Activated CD4-positive, alpha-beta T cell treated with anti-CD3 and anti-CD28 coated beads, Interleukin-2, amount 50 U/mL, for 24 hours (primary cell): ENCODE measurements around the gene SLC8A2.
"Not testable (repeated sequence)": the region's sequence is repeated elsewhere in the genome, so short reads cannot be mapped to it uniquely, and the experiment has no call there.

Experiments
- DNase-seq, 2 donors: peaks; one replicate each; pipeline ENCODE4 v3.0.0-alpha.2; 2020; ENCODE audit warnings: low read depth in 1 of 2, low spot score in 1 of 2

The SLC8A2 gene

GRCh38 chr19:47487551-47488515 is 16.1 kb upstream of the SLC8A2 start:
- no peak for DNase-seq

GRCh38 chr19:47486900-47487299 is 15.2 kb upstream of the SLC8A2 start:
- DNase-seq = no peak

GRCh38 chr19:47486220-47486619 is 14.5 kb upstream of the SLC8A2 start:
- not testable (repeated sequence) for DNase-seq

- DNase-seq = no peak
These were observed 13.5 kb upstream of the SLC8A2 start for GRCh38 chr19:47485210-47485609.

GRCh38 chr19:47483800-47484690 is 12.4 kb upstream of the SLC8A2 start, which contains the start of gene KPTN:
KPTN (minus strand) TSS chr19:47484219; CDS start chr19:47484160, 59 bp downstream.
- peak; percentile 86 to 87 for DNase-seq

GRCh38 chr19:47483200-47483599 is 11.5 kb upstream of the SLC8A2 start:
- no peak for DNase-seq

GRCh38 chr19:47481460-47482052 is 9.9 kb upstream of the SLC8A2 start:
- no peak for DNase-seq

GRCh38 chr19:47480658-47481057 is 9.0 kb upstream of the SLC8A2 start:
- no peak for DNase-seq

- no peak for DNase-seq
These were observed 8.2 kb upstream of the SLC8A2 start for GRCh38 chr19:47479701-47480503.

- DNase-seq = no peak
These were observed 4.8 kb upstream of the SLC8A2 start for GRCh38 chr19:47476438-47476972.

GRCh38 chr19:47475465-47475864 is 3.8 kb upstream of the SLC8A2 start:
- DNase-seq = no peak

GRCh38 chr19:47473336-47473735 is 1.6 kb upstream of the SLC8A2 start:
- no peak for DNase-seq

- no peak for DNase-seq
These were observed 336 bp downstream of the SLC8A2 start for GRCh38 chr19:47471381-47471732.

- DNase-seq = no peak
These were observed 1.1 kb downstream of the SLC8A2 start for GRCh38 chr19:47470447-47471195.

- DNase-seq = no peak
These were observed 2.0 kb downstream of the SLC8A2 start for GRCh38 chr19:47469719-47470118.

GRCh38 chr19:47469363-47469700 is 2.4 kb downstream of the SLC8A2 start:
- DNase-seq = no peak

- no peak for DNase-seq
These were observed 3.8 kb downstream of the SLC8A2 start for GRCh38 chr19:47467914-47468313.

GRCh38 chr19:47465957-47466356 is 5.7 kb downstream of the SLC8A2 start:
- DNase-seq = no peak

GRCh38 chr19:47464675-47465419 is 6.8 kb downstream of the SLC8A2 start:
- no peak for DNase-seq
